NCI-H2196 treated with DMSO at 0.1 percent for 48 hours (cell line): ENCODE results near the gene MMP17.
"Not testable (repeated sequence)": the region's sequence is repeated elsewhere in the genome, so short reads cannot be mapped to it uniquely, and the experiment has no call there.

Source experiments
- DNase-seq: peaks from one replicate; lab custom pipeline; 2025; ENCODE audit not compliant: unreplicated experiment; lab: John Stamatoyannopoulos, UW

MMP17 gene

GRCh38 chr12:131799828-131800593 is 28.2 kb upstream of the MMP17 start:
- no peak for DNase-seq

GRCh38 chr12:131800594-131801135 is 27.5 kb upstream of the MMP17 start:
- DNase-seq: no peak

- DNase-seq: no peak
These were observed 26.8 kb upstream of the MMP17 start for GRCh38 chr12:131801254-131801866.

- DNase-seq: no peak
These were observed 24.2 kb upstream of the MMP17 start for GRCh38 chr12:131803961-131804521.

GRCh38 chr12:131805421-131805820 is 22.8 kb upstream of the MMP17 start:
- no peak for DNase-seq

- no peak for DNase-seq
These were observed 21.5 kb upstream of the MMP17 start for GRCh38 chr12:131806674-131807073.

GRCh38 chr12:131808744-131809371 is 19.3 kb upstream of the MMP17 start:
- no peak for DNase-seq

- not testable (repeated sequence) for DNase-seq
These were observed 18.5 kb upstream of the MMP17 start for GRCh38 chr12:131809476-131810254.

- no peak for DNase-seq
These were observed 17.5 kb upstream of the MMP17 start for GRCh38 chr12:131810726-131811125.

- DNase-seq: no peak
These were observed 13.1 kb upstream of the MMP17 start for GRCh38 chr12:131815131-131815530.

GRCh38 chr12:131816495-131816894 is 11.7 kb upstream of the MMP17 start:
- no peak for DNase-seq

- no peak for DNase-seq
These were observed 11.0 kb upstream of the MMP17 start for GRCh38 chr12:131817241-131817640.

- no peak for DNase-seq
These were observed 9.2 kb upstream of the MMP17 start for GRCh38 chr12:131818821-131819585.

GRCh38 chr12:131824450-131824849 is 3.7 kb upstream of the MMP17 start:
- no peak for DNase-seq

GRCh38 chr12:131825146-131825892 is 2.9 kb upstream of the MMP17 start:
- DNase-seq: no peak

- no peak for DNase-seq
These were observed 1.9 kb upstream of the MMP17 start for GRCh38 chr12:131826097-131826928.

GRCh38 chr12:131828671-131829355 is 620 bp downstream of the MMP17 start:
- DNase-seq: no peak

- no peak for DNase-seq
These were observed 1.2 kb downstream of the MMP17 start for GRCh38 chr12:131829356-131829747.
